ENCODE measurements around the gene DLGAP3. TPM values are rescaled to one million over a fixed set of nuclear protein-coding genes. Genes with fewer than 3 reads are reported as not detected.
"Not testable (repeated sequence)": the region's sequence is repeated elsewhere in the genome, so short reads cannot be mapped to it uniquely, and the experiment has no call there.

DLGAP3 gene
- total RNA-seq: 0.21 TPM

GRCh38 chr1:34929497-34929852, at the start of gene DLGAP3:
DLGAP3 (minus strand) TSS chr1:34929650; CDS start chr1:34905383, 24,267 bp downstream.
- no peaks in the 10 kb centered on the region for H3K9me3 ChIP-seq (ENCODE audit: low read depth, low read length)
- H3K4me1 ChIP-seq (ENCODE audit: insufficient read depth, low read length): peaks cover 5% of the 10 kb centered on the region
- H3K27me3 ChIP-seq (ENCODE audit: insufficient read depth, low read length): peaks cover 60% of the 10 kb centered on the region
- peak within 1 kb of the TSS; percentile 15 for H3K4me3 ChIP-seq (ENCODE audit: low read length)

- Histone ChIP-seq H3K4me3 (ENCODE audit: low read length) (no peak overlapping the region), H3K9me3 (ENCODE audit: low read depth, low read length) (no peaks in the 10 kb centered on the region), H3K4me1 (ENCODE audit: insufficient read depth, low read length) (peaks cover 12% of the 10 kb centered on the region), H3K27me3 (ENCODE audit: insufficient read depth, low read length) (no peaks in the 10 kb centered on the region)
These were observed 49.5 kb upstream of the DLGAP3 start for GRCh38 chr1:34978921-34979320.

- peaks cover 3% of the 10 kb centered on the region for H3K4me1 ChIP-seq (ENCODE audit: insufficient read depth, low read length)
- H3K9me3 ChIP-seq (ENCODE audit: low read depth, low read length): no peaks in the 10 kb centered on the region
- H3K27me3 ChIP-seq (ENCODE audit: insufficient read depth, low read length): no peaks in the 10 kb centered on the region
- H3K4me3 ChIP-seq (ENCODE audit: low read length): no peak overlapping the region
These were observed 48.4 kb upstream of the DLGAP3 start for GRCh38 chr1:34977858-34978257.

GRCh38 chr1:34977210-34977471, 47.7 kb upstream of the DLGAP3 start:
- Histone ChIP-seq H3K4me1 (ENCODE audit: insufficient read depth, low read length) (no peaks in the 10 kb centered on the region), H3K9me3 (ENCODE audit: low read depth, low read length) (no peaks in the 10 kb centered on the region), H3K27me3 (ENCODE audit: insufficient read depth, low read length) (no peaks in the 10 kb centered on the region), H3K4me3 (ENCODE audit: low read length) (no peak overlapping the region)

- H3K9me3 ChIP-seq (ENCODE audit: low read depth, low read length): no peaks in the 10 kb centered on the region
- H3K4me1 ChIP-seq (ENCODE audit: insufficient read depth, low read length): no peaks in the 10 kb centered on the region
- H3K4me3 ChIP-seq (ENCODE audit: low read length): no peak overlapping the region
- H3K27me3 ChIP-seq (ENCODE audit: insufficient read depth, low read length): no peaks in the 10 kb centered on the region
These were observed 47.1 kb upstream of the DLGAP3 start for GRCh38 chr1:34976384-34977209.

- no peaks in the 10 kb centered on the region for H3K4me1 ChIP-seq (ENCODE audit: insufficient read depth, low read length)
- H3K27me3 ChIP-seq (ENCODE audit: insufficient read depth, low read length): no peaks in the 10 kb centered on the region
- no peaks in the 10 kb centered on the region for H3K9me3 ChIP-seq (ENCODE audit: low read depth, low read length)
- no peak overlapping the region for H3K4me3 ChIP-seq (ENCODE audit: low read length)
These were observed 46.3 kb upstream of the DLGAP3 start for GRCh38 chr1:34975771-34976170.

GRCh38 chr1:34975338-34975737, 45.9 kb upstream of the DLGAP3 start:
- H3K9me3 ChIP-seq (ENCODE audit: low read depth, low read length): no peaks in the 10 kb centered on the region
- no peaks in the 10 kb centered on the region for H3K27me3 ChIP-seq (ENCODE audit: insufficient read depth, low read length)
- H3K4me3 ChIP-seq (ENCODE audit: low read length): no peak overlapping the region
- H3K4me1 ChIP-seq (ENCODE audit: insufficient read depth, low read length): no peaks in the 10 kb centered on the region

GRCh38 chr1:34974626-34975025, 45.2 kb upstream of the DLGAP3 start:
- H3K4me1 ChIP-seq (ENCODE audit: insufficient read depth, low read length): no peaks in the 10 kb centered on the region
- H3K9me3 ChIP-seq (ENCODE audit: low read depth, low read length): no peaks in the 10 kb centered on the region
- H3K4me3 ChIP-seq (ENCODE audit: low read length): no peak overlapping the region

GRCh38 chr1:34973326-34973725, 43.9 kb upstream of the DLGAP3 start:
- no peaks in the 10 kb centered on the region for H3K27me3 ChIP-seq (ENCODE audit: insufficient read depth, low read length)
- no peaks in the 10 kb centered on the region for H3K9me3 ChIP-seq (ENCODE audit: low read depth, low read length)
- no peak overlapping the region for H3K4me3 ChIP-seq (ENCODE audit: low read length)
- no peaks in the 10 kb centered on the region for H3K4me1 ChIP-seq (ENCODE audit: insufficient read depth, low read length)

More at GRCh38 chr1:34974626-34975025, 45.2 kb upstream of the DLGAP3 start:
- H3K27me3 ChIP-seq (ENCODE audit: insufficient read depth, low read length): no peaks in the 10 kb centered on the region

- Histone ChIP-seq H3K9me3 (ENCODE audit: low read depth, low read length) (no peaks in the 10 kb centered on the region), H3K4me1 (ENCODE audit: insufficient read depth, low read length) (no peaks in the 10 kb centered on the region), H3K4me3 (ENCODE audit: low read length) (no peak overlapping the region), H3K27me3 (ENCODE audit: insufficient read depth, low read length) (no peaks in the 10 kb centered on the region)
These were observed 41.4 kb upstream of the DLGAP3 start for GRCh38 chr1:34970829-34971228.

- no peak overlapping the region for H3K4me3 ChIP-seq (ENCODE audit: low read length)
- H3K4me1 ChIP-seq (ENCODE audit: insufficient read depth, low read length): no peaks in the 10 kb centered on the region
- no peaks in the 10 kb centered on the region for H3K27me3 ChIP-seq (ENCODE audit: insufficient read depth, low read length)
- H3K9me3 ChIP-seq (ENCODE audit: low read depth, low read length): no peaks in the 10 kb centered on the region
These were observed 40.8 kb upstream of the DLGAP3 start for GRCh38 chr1:34970220-34970735.

GRCh38 chr1:34968297-34968696, 38.8 kb upstream of the DLGAP3 start:
- H3K4me1 ChIP-seq (ENCODE audit: insufficient read depth, low read length); H3K27me3 ChIP-seq (ENCODE audit: insufficient read depth, low read length); H3K9me3 ChIP-seq (ENCODE audit: low read depth, low read length); H3K4me3 ChIP-seq (ENCODE audit: low read length): not testable (repeated sequence)

- H3K4me3 ChIP-seq (ENCODE audit: low read length); H3K9me3 ChIP-seq (ENCODE audit: low read depth, low read length); H3K4me1 ChIP-seq (ENCODE audit: insufficient read depth, low read length); H3K27me3 ChIP-seq (ENCODE audit: insufficient read depth, low read length): not testable (repeated sequence)
These were observed 38.2 kb upstream of the DLGAP3 start for GRCh38 chr1:34967672-34968071.

- no peak overlapping the region for H3K4me3 ChIP-seq (ENCODE audit: low read length)
- H3K27me3 ChIP-seq (ENCODE audit: insufficient read depth, low read length): no peaks in the 10 kb centered on the region
- no peaks in the 10 kb centered on the region for H3K9me3 ChIP-seq (ENCODE audit: low read depth, low read length)
- H3K4me1 ChIP-seq (ENCODE audit: insufficient read depth, low read length): no peaks in the 10 kb centered on the region
These were observed 36.1 kb upstream of the DLGAP3 start for GRCh38 chr1:34965597-34965996.

GRCh38 chr1:34950428-34950827, 21.0 kb upstream of the DLGAP3 start:
- Histone ChIP-seq H3K27me3 (ENCODE audit: insufficient read depth, low read length) (peaks cover 5% of the 10 kb centered on the region), H3K4me1 (ENCODE audit: insufficient read depth, low read length) (no peaks in the 10 kb centered on the region), H3K9me3 (ENCODE audit: low read depth, low read length) (no peaks in the 10 kb centered on the region), H3K4me3 (ENCODE audit: low read length) (no peak overlapping the region)

- not testable (repeated sequence) for H3K4me3 ChIP-seq (ENCODE audit: low read length); H3K4me1 ChIP-seq (ENCODE audit: insufficient read depth, low read length); H3K9me3 ChIP-seq (ENCODE audit: low read depth, low read length); H3K27me3 ChIP-seq (ENCODE audit: insufficient read depth, low read length)
These were observed 19.3 kb upstream of the DLGAP3 start for GRCh38 chr1:34948739-34949138.
